Epithelial cell of proximal tubule (primary cell): ENCODE data around the gene TBC1D2. TPM values are rescaled to one million over a fixed set of nuclear protein-coding genes. Genes with fewer than 3 reads are reported as not detected.

Experiments used
- DNase-seq: peaks from one replicate; pipeline ENCODE4 v3.0.0-alpha.2; 2011; ENCODE audit warnings: low read depth
- H3K4me3 ChIP-seq: 2 replicates; pipeline ENCODE4 v1.5.1; 2011; ENCODE audit warnings: low read depth, mild to moderate bottlenecking, low read length
- total RNA-seq: library from RNA; depleted of rRNA; stranded (reverse); fragments of >200 nt; gene quantifications from 2 replicates; pipeline ENCODE4 v1.2.3, GENCODE V29; 2015
- TF ChIP-seq, protein P1 (sequence below): conservative IDR thresholded peaks from 2 replicates; pipeline ENCODE4 v1.5.1; 2012; ENCODE audit warnings: low read depth, mild to moderate bottlenecking, low read length

TBC1D2 gene
- total RNA-seq, 1 donor from 2014 or later, result 17.2 TPM

DNA sequence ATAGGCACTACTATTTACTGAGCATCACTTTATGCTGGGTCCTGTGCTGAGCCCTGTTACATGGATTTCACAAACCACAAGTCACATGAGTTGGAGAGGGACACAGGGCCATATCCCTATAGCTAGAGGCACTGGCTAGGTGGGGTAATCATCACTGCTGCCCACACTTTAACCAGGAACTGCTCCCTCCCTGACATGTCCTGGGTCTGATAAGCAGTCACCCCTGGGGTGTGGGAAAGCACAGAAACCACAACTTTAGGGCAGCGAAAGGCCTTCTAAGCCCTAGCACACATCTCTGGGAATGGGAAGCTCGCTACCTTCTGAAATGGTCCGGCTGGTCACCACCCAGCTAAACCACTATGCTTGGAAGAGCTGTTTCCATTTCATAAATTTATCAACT, 15.0 kb downstream of the TBC1D2 start:
- no peak for DNase-seq
- TF ChIP-seq, protein P1, sequence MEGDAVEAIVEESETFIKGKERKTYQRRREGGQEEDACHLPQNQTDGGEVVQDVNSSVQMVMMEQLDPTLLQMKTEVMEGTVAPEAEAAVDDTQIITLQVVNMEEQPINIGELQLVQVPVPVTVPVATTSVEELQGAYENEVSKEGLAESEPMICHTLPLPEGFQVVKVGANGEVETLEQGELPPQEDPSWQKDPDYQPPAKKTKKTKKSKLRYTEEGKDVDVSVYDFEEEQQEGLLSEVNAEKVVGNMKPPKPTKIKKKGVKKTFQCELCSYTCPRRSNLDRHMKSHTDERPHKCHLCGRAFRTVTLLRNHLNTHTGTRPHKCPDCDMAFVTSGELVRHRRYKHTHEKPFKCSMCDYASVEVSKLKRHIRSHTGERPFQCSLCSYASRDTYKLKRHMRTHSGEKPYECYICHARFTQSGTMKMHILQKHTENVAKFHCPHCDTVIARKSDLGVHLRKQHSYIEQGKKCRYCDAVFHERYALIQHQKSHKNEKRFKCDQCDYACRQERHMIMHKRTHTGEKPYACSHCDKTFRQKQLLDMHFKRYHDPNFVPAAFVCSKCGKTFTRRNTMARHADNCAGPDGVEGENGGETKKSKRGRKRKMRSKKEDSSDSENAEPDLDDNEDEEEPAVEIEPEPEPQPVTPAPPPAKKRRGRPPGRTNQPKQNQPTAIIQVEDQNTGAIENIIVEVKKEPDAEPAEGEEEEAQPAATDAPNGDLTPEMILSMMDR, result no peak
- H3K4me3 ChIP-seq, result no peak overlapping the region

DNA sequence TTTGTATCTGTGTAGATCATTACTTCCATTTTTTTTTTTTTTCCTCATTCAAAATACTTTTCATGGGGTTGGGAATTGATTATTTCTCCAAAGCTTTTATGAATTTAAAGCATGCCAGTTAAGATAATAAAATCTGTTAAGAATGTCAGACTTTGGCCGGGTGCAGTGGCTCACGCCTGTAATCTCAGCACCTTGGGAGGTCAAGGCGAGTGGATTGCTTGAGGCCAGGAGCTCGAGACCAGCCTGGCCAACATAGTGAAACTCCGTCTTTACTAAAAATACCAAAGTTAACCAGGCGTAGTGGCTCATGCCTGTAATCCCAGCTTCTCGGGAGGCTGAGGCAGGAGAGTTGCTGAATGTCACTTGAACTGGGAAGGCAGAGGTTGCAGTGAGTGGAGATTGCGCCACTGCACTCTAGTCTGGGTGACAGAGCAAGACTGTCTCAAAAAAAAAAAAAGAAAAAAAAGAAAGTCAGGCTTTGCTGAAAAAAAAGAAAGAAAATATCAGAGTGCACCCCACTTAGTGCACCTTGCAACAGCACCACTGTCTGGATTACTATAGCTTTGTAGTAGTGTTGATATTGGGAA, 18.5 kb downstream of the TBC1D2 start:
- no peak overlapping the region for H3K4me3 ChIP-seq
- TF ChIP-seq, protein P1, result no peak
- DNase-seq, result no peak

- no peak for DNase-seq
- no peak overlapping the region for H3K4me3 ChIP-seq
These were observed 20.3 kb downstream of the TBC1D2 start for GRCh38 chr9:98235126-98235525.

DNA sequence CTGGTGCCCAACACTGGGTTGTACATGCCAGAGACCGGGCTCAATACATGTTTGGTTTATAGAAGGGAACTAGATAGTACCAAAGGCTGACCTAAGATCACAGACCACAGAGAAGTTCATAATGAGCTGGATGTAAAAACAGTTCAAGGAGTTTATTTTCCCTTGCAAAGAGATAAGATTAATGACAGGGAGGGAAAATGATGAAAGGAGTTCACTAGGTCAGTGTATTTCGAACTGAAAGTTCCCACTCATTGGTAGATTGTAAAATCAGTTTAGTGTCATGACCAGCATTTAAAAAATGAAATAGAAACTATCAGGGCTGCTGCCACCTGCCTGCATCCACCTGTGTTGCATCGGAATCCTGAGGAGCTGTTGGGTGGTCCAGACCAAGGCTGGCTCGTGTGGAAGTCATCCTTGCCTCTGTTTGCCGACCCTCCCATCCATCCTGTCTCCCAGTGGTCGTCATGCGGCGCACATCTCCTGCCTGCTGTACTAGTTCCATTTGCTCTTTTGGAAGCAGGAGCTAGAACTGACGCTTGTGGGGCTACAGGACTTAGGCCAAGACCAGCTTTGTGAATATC, 21.1 kb downstream of the TBC1D2 start:
- no peak for DNase-seq
- TF ChIP-seq, protein P1, result no peak
- H3K4me3 ChIP-seq, result no peak overlapping the region

More at GRCh38 chr9:98235126-98235525, 20.3 kb downstream of the TBC1D2 start:
- TF ChIP-seq, protein P1, result no peak

DNA sequence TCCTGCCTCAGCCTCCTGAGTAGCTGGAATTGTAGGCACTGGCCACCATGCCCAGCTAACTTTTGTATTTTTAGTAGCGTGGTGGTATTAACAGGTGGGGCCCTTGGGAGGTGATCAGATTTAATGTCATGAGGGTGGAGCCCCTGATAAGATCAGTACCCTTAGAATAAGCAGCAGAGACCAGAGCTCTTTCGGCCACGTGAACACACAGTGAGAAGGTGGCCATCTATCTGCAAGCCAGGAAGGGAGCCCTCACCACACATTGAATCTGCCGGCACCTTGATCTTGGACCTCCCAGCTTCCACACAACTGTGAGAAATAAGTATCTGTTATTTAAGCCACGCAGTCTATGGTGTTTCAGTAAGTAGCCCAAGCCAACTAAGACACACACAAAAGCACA, 22.5 kb downstream of the TBC1D2 start:
- DNase-seq, result no peak
- TF ChIP-seq, protein P1, result no peak
- H3K4me3 ChIP-seq, result no peak overlapping the region

- H3K4me3 ChIP-seq, result no peak overlapping the region
- TF ChIP-seq, protein P1, result no peak
- DNase-seq, result no peak
These were observed 23.5 kb downstream of the TBC1D2 start for GRCh38 chr9:98231770-98232478.
